GM21786 (cell line): ENCODE data around the gene KIF2A.

ENCODE experiments used
- ATAC-seq: cut with Tn5 transposase; IDR thresholded peaks from one replicate; pipeline ENCODE4 v1.9.1; 2021; ENCODE audit not compliant: unreplicated experiment

Gene KIF2A

DNA sequence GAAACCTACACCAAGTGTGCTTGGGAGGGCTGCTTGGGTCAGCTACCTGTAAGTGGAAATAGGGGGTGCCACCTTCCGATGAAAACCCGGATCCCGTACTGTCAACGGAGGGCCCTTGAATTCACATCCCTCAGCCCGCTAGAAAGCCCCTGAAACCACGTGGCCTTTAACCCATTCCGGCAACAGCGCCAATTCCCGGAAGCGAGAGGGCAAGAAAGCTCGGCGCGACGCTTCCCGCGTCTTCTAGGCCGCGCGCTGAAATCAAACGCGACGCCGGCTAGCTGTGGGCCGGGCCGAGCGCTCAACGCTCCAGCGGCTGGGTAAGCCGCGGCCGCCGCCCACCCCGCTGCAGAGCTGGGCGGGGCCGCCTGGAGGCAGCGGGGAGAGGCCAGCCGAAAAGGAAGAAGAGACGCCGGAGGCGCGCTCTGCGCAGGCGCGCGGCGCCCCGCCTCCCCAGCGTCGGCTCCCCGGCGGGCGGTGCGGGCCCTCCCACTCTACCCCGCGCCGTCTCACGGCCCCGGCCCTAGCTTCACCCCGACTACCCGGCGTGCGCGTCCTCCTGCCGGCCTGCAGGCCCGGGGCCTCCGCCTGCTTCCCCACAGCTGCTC is at the start of gene KIF2A:
Gene KIF2A, plus strand, starts transcription at position 492 of the 608 bp plus-strand sequence. CDS start 267 bp downstream, outside the sequence.
- peak; percentile 86 for ATAC-seq

DNA sequence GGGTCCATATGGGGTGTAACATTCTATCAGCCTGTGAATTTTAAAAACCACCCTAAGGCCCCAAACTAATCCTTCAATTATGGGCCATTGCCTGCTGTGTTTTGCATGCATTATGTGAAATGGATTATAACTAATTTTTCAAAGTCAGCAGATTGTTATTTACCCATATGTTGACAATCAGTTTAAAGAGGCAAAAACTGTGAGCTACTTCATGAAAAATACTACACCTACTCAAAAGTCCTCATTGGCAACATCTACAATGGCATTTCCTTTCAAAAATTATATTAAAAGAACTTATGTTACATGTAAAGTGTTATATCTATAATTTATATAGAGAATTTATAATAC is 49.0 kb upstream of the KIF2A start:
- ATAC-seq, result no peak

DNA sequence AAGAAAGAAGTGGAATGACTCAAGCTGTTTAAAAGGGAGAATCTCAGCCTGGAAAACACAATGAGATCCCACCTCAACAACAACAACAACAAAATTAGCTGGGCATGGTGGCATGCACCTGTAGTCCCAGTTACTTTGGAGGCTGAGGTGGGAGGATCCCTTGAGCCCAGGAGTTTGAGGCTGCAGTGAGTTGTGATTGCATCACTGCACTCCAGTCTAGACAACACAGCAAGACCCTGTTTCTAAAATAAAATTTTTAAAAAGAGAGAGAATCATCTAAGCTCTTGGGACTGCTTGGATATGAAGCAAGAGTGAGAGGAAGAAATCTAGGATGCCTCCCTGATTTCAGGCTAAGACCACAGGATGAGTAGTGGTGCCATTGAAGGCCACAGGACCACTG is 47.4 kb upstream of the KIF2A start:
- ATAC-seq, result no peak

DNA sequence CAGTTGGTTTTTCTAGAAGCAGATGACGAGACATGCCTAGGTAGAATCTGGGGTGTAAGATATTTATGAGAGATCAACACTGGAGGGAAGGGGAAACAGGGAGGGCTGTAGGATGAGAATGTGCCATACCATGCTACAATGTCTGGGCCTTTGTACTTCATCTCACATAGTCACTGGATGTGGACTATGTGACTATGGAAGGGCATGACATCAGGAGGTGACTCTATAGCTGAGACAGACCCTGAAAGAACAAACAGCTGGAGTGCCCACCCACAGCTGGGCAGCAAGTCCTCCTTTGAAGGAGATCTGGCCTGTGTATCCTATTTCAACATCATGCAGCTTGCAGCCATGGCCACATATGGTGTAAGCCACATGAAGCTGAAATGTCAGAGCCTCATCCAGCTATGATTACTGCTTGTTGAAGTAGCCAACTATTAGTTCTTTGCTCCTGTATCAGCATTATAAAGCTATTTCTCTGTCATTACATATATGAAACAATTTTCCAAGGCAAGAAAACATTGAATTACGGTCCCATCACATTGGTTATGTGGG is 46.2 kb upstream of the KIF2A start:
- no peak for ATAC-seq

DNA sequence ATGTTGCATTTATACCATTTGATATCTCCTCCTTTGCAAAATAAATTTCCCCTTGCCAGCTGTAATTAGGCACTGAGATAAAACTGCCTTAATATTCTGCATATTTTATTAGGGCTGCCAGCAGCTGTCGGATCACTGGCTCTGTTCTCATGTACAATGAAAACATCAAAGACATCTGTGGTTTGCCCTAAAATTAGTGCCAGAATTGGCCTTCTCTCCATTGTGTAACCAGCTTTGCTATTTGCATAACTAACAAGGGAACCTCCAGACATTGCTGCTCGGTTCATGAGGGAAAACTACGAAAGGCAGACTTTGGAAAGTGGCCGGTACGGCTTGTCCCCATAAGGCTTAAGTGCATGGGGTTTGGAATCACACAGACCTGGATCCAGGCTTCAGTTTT is 45.5 kb upstream of the KIF2A start:
- no peak for ATAC-seq

DNA sequence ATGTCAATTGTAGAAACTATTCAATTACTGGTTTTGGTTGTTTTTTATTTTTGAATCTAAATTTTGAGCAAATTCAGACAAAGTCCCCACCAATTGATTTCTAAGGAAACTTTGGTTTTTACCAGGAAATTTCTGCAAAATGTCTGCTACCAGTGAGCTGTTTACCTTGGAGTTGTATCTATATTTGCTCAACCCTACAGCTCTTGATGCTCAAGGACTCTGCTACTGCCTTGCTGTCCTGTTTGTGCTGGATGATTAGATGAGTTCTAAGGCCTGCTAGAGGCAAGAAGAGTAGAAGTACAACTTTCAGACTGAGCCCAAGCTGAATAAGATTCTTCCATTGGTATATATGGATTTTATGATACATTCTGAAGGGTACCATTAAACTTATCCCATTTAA is 42.6 kb upstream of the KIF2A start:
- ATAC-seq, result no peak

DNA sequence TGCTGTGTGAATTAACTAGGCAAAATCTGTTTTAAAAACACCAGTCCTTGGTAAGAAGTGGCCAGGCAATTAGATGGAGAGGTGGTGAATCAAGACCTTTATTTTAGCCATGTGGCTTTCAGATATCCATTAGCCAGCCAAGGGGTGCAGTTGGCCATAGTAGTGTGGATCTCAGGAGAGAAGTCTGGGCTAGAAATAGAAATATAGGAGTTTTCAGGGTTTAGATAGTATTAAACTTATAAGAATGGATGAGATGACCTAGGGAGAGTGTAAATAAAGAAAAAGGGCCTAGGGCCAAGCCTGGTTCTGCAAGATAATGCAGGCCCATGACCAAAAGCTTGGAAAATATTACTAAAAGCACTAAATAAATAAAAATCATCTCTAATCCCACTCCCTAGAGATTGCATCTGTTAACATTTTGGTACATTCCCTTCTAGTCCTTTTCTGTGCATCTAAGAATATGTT is 40.3 kb upstream of the KIF2A start:
- ATAC-seq, result no peak

DNA sequence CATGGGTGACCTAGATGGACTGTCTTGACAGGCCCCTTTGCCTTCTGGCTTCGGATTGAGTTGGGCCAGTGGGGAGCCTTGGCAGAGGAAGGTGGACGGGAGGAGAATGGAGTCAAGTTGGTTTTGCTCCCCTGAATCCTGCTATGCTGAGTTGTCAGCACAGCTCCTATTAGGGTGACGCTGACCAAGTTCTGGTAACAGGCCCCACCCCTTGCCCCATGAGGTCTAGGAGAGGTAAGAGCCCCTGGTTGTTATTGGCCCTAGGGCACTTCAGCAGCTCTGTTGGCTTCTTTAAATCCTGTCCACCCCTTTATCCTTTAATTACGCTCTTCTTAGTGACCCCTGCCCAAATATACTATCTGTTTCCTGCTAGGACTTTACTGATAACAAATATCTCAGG is 39.4 kb upstream of the KIF2A start:
- ATAC-seq, result no peak

DNA sequence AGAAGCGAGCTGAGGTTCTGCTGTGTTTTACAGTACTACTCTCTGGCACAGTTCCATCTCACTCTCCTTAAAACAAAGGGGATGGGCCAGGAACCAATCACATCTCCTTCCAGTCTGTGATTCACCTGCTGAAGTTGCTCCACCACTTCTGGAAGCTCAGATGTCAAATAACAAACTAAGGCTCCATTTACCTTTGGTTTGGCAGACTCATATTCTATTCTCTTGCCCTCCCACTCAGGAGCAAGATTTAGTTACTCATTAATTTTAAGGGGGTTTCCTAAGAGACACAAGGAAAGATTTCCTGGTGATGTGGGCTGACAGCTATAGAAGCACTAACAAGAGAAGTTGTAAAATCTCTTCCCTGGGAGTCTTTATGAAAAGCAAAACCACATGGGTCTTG is 37.8 kb upstream of the KIF2A start:
- ATAC-seq, result no peak

DNA sequence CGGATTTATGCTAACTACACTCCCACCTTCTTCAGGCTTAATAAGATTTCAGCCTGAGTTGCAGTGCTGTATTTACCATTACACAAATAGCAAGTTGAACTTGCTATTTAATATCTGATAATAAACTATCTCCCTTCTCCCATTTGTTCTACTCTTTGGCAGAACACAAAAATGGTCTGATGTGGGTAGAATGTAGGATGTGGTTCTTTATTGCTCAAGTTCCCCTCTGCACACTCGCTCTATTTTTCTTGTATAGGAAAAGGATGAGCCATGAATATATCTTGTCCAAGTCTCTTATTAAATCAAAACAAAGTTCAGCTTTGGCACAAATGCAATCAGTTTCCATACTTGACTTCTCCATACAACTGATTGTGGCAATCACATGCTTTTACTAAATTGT is 37.2 kb upstream of the KIF2A start:
- ATAC-seq, result no peak

DNA sequence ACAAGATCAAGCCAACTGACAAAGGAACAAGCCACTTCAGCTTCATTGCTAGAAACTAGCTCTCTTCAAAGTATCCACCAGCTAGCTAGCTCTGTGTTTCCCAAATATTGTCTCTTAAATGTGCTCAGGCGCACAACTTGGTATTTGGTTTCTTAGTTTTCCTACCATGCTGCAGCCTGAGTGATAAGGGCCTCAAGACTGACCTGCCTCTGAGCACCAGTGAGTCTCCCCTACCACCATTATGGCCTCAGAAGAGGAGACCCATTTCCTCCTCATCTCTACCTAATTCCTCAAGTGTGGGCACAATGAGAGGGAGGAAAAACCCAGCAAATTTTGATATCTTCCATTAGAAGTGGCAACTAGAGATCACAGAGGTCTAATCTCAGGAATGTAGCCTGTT is 34.6 kb upstream of the KIF2A start:
- ATAC-seq, result no peak

DNA sequence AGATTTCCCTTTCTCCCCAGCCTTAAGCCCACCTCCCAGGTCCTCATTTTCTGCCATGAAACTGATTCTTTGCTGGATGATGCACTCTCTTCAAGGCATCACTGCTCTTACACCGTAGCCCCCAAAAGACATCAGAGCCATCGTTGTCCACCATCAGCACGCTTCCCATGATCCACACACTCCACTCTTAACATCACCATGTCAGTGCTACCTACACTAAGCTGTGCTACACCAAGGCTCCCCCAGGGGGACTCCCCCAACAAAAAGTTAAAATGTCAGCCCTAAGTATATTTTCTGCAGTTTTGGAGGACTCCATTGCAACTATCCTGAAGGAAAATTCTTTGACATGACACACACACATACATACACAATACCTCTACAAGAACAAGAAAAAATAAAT is 34.1 kb upstream of the KIF2A start:
- ATAC-seq, result no peak

DNA sequence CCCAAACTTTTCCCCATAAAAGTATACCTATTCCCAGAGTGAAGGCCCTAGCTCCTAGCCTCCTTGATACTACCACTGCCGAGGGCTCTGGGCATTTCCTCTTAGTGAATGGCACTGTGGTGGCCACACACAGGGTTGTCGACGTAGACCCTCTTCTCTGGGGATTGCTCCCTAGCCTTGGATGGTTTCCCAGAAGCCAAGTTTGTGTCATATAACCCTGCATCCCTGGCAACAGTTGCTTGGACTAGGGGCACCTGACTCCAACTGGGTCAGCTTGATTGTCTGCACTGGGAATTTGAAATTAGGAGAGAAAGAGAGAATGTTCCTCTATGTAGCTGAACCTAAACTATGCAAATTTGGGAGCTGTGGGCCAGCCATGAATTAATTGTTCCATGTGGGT is 32.3 kb upstream of the KIF2A start:
- ATAC-seq, result no peak

DNA sequence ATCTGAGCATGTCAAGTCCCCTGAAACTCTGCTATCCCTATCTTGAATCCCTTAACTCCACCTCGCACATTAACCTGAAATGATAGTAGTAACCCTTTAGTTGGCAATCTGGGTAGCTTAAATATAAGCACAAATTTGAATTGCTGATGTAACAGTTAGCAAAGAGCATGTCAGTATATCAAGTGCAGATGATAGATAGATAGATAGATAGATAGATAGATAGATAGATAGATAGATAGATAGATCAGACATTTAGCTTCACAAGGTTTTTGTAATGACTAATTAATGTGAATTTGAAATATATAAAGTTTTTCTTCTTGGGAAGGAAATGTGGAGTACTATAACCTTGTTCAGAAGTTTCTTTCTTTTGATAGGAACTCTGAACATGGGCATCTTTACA is 30.4 kb upstream of the KIF2A start:
- no peak for ATAC-seq

DNA sequence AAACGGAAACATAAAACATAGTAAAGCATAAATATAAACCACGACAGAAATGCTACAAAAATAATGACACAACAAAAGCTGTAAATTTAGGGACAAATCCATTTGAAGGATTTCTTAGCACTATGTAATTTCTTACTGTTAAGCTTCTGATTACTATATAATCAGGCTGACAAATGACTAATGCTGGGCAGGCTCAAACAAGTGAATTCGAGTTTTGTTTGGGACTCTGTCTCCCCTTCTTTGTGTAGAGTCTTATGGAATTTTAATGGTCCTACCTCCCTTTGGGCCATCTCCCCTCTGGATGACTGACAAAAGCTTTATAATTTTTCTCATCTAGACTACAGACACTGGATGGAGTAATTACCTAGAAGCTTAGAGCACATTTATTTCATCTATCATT is 24.6 kb upstream of the KIF2A start:
- no peak for ATAC-seq

DNA sequence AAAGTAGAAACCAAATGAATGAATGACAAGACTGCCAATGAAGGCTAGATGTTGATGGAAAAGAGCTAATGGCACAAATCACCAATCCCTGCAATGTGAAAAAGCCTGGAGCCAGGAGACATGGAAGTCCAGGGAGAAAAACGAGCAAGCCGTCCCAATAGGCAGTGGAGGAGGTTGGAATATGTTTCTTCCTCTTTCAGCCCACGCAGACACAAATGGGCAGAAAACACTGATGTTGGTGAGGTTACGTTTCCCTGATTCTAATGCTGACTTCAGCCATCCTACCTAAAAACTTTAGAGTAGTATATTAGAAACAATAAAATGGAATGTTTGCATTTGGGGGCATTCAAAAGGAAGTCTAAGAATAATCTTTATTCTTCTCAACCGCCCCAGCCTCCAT is 23.9 kb upstream of the KIF2A start:
- no peak for ATAC-seq

DNA sequence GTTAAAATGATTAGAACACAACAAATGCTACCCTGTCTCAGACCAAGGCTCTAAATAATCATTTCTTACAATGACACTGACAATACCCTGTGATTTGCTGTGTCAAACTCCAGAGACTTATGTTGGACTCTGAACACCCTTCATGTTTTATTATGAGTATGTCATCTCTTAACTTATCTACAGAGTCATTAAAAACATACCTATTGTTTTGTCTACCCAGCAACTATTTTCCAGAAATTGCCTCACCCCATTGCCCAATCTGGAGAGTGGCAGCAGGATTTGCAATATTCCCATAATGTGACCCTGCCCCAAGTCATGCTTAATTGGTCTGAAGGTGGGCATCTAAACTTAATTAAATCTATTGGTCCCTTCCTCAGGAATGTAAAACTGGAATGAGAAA is 23.0 kb upstream of the KIF2A start:
- ATAC-seq, result no peak

DNA sequence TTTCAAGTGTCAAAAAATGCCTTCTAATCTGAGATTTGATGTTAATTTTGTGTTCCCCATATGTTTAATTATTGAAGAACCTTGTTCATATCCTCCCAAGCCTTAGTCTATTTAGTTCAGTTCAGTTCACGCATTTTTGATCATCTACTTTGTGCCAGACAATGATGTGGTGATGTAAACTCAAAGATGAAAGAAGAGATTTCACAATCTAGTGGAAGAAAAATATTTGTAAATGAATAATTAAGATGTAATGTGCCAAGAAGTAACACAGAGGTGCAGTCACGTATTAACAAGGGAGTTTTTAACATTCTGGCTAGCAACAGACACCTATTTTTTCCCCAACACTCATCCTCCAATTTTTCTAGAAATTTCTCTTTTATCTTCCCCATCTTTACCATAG is 22.1 kb upstream of the KIF2A start:
- ATAC-seq, result no peak

DNA sequence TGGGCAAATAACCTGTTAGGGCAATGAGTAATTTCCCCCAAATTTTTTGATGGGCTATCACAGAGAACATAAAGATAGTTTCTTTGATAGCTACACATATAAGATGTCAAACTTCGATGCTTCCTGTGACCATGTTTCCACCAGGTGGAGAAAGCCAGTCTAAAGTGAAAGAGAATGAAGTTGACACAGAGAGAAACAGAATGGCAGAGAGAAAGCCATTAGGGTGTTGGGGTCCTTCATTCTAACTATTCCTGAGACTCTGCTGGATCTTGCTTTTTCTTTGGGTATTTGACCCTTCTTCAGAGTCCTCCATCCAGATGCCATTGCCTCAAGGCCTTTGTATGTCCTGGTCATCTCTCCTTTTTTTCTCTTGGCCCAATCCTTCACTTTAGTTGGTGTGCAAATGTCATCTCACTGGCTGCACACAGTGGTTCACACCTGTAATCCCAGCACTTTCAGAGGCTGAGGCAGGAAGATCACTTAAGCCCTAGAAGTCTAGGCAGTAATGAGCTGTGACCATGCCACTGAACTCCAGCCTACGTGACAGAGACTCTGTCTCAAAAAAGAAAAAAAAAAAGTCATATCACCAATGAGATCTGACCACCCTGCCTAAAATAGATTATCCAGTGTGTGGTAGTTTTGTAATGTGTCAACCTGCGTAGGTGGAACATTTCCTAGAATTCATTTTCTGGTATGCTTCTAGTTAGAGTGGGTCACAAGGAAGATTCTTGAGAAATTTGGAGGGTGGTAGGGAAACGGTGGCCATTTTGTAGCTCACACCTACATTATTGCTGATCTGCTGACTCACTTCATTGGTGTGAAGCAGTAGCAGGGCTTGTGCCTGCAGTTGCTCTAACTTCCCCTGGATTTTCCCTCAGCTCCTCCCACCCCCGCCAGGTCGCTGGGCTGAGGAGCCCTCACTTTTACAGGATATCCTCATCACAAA is 20.8 kb upstream of the KIF2A start:
- ATAC-seq, result peak; percentile 71

DNA sequence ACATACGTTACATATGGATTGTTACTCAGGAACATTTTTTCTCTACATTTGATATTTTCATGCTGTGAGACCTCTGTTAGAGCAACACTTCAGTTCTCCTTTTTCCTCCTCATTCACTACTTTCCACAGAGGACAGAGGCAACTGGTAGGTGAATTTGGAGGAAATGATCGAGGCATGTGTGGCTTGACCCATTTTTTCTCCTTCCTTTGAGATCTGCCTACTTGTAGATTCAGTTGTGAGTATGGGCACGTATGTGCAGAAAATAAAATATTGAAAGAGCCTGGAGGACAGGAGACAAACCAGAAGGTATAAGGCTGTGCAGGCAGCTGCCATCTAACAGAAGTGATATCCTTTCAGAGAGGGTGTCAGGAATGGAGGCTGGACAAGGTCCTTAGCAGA is 19.2 kb upstream of the KIF2A start:
- no peak for ATAC-seq

DNA sequence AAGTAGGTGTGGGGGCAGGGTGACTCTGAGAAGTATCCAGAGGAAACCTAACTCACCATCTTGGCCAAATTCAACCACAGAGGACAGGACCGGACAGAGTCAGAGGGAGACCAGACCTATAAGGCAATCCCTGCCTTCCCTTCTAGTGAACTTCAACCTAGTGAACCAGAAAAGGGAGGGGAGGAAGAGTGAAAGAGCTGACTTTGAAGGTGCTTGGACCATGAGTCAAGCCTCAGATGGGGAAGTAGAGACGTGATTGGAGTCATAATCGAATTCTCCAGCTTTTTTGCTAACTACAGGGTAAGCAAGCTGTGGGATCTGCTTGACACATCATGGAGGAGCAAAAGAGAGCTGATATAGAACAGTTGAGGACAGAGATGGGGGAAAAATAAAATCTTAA is 18.8 kb upstream of the KIF2A start:
- no peak for ATAC-seq

DNA sequence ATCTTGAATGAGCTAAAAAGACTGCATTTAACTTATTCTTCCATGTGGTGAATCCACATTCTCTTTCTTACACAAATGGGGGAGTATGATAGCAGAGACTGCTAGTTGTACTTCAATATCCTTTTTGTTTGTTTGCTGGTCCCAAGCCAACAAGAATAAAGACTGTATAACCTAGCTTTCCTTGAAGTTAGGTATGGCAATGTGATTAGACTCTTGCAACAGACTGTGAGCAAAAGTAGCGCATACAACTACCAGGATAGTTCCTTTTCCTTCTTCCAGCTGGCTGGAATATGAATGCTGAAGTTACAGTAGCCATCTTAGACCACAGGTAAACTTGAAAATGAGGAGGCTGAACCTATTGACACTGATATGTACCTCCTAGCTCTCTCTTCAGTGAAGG is 17.9 kb upstream of the KIF2A start:
- ATAC-seq, result no peak
